K562 (cell line): ENCODE results near the gene DAAM1. TPM values are rescaled to one million over a fixed set of nuclear protein-coding genes. Genes with fewer than 3 reads are reported as not detected.

Experiments
- ATAC-seq: fragments of 200-7000 bp; cut with Tn5 transposase; 3 replicates; pipeline ENCODE4 v1.9.1; 2020; ENCODE audit warnings: moderate library complexity
- BruUV-seq: library from RNA; stranded (reverse); fragments of 400-500 nt; replicated peaks from 2 replicates; lab custom pipeline; 2021; lab: Mats Ljungman, UMichigan
- CTCF ChIA-PET: fragments of 300-600 bp; formaldehyde crosslinking; extraction: SDS; loops from one replicate; lab custom pipeline; 2021; ENCODE audit warnings: low intra/inter-chr PET ratio; lab: Yijun Ruan, JAX
- POLR2A ChIA-PET: fragments of 300-600, 350-650 bp; sonication (Branson Sonifier 250); formaldehyde crosslinking; extraction: SDS; loops from one replicate; lab custom pipeline; 2021; ENCODE audit warnings: antibody characterized with exemption, inconsistent platforms; lab: Yijun Ruan, JAX
- DNase-seq, 4 experiments: peaks; one replicate each; pipeline versions ENCODE4 v3.0.0 to v3.0.0-alpha.2; 2011 to 2018; ENCODE audit warnings: low spot score in 3 of 4, mixed read lengths in 3 of 4; ENCODE audit errors: extremely low read depth in 1 of 4
- FAIRE-seq: peaks from 2 replicates; lab custom pipeline; 2011; peaks lifted over from hg19 to GRCh38; lab: Jason Lieb, UNC
- H2AFZ ChIP-seq: 2 replicates; pipeline ENCODE4 v1.6.0; 2011; ENCODE audit warnings: low read depth, low read length, control low read depth, inconsistent platforms
- H3K27ac ChIP-seq: fragments of 200-600 bp; 3 replicates; pipeline ENCODE4 v1.8.0; 2011; ENCODE audit warnings: low read depth, mild to moderate bottlenecking, control low read depth, inconsistent platforms, low read length, moderate library complexity, mixed read lengths; ENCODE audit errors: extremely low read depth
- H3K27me3 ChIP-seq, 2 experiments: fragments of 300-600 bp in 1 of 2; 2 replicates in 1 of 2; 3 replicates in 1 of 2; pipeline versions ENCODE4 v1.6.0 to v1.8.0; 2011; ENCODE audit warnings: inconsistent platforms in 2 of 2, low read length in 2 of 2, mild to moderate bottlenecking in 1 of 2, mixed read lengths in 1 of 2, moderate library complexity in 1 of 2; ENCODE audit not compliant: control insufficient read depth in 2 of 2, insufficient read depth in 2 of 2
- H3K36me3 ChIP-seq: fragments of 300-600 bp; 3 replicates; pipeline ENCODE4 v1.8.0; 2011; ENCODE audit warnings: mild to moderate bottlenecking, low read length, inconsistent platforms; ENCODE audit not compliant: control insufficient read depth, insufficient read depth
- H3K4me1 ChIP-seq, 2 experiments: fragments of 200-600 bp in 1 of 2; replicated peaks in 1 of 2; 2 replicates in 1 of 2; 3 replicates in 1 of 2; pipeline versions ENCODE4 v1.5.1 to v1.8.0; 2011; ENCODE audit warnings: inconsistent platforms in 2 of 2, low read length in 2 of 2, mild to moderate bottlenecking in 1 of 2, mixed read lengths in 1 of 2, moderate library complexity in 1 of 2; ENCODE audit not compliant: control insufficient read depth in 2 of 2, insufficient read depth in 2 of 2
- H3K4me2 ChIP-seq: 2 replicates; pipeline ENCODE4 v1.6.1; 2011; ENCODE audit warnings: low read length, control low read depth, inconsistent platforms, mixed read lengths; ENCODE audit not compliant: insufficient read depth
- H3K4me3 ChIP-seq: fragments of 200-600 bp; sonication (generic), shearing (Covaris generic); 2 replicates; pipeline ENCODE4 v1.5.1; 2016; ENCODE audit warnings: control low read depth, inconsistent platforms
- H3K79me2 ChIP-seq: fragments of 200-600 bp; 3 replicates; pipeline ENCODE4 v1.8.0; 2011; ENCODE audit warnings: low read length, inconsistent platforms; ENCODE audit not compliant: control insufficient read depth, insufficient read depth
- H3K9ac ChIP-seq, 2 experiments: 2 replicates each; pipeline versions ENCODE4 v1.6.0 to v1.6.1; 2011; ENCODE audit warnings: low read depth in 2 of 2, low read length in 2 of 2, control low read depth in 1 of 2, inconsistent platforms in 1 of 2, mild to moderate bottlenecking in 1 of 2, mixed read lengths in 1 of 2; ENCODE audit not compliant: insufficient read depth in 1 of 2
- H3K9me1 ChIP-seq: one replicate; pipeline ENCODE4 v1.6.0; 2011; ENCODE audit warnings: inconsistent platforms, mild to moderate bottlenecking, low read length, moderate library complexity; ENCODE audit not compliant: control insufficient read depth, insufficient read depth
- H3K9me3 ChIP-seq: replicated peaks from 2 replicates; pipeline ENCODE4 v1.5.1; 2011; ENCODE audit warnings: low read depth, low read length, inconsistent platforms; ENCODE audit not compliant: control insufficient read depth, insufficient read depth
- H4K20me1 ChIP-seq: replicated peaks from 2 replicates; pipeline ENCODE4 v1.6.1; 2011; ENCODE audit warnings: low read length, inconsistent platforms, mixed read lengths; ENCODE audit not compliant: control insufficient read depth, insufficient read depth
- ATF4 ChIP-seq: fragments of 450-650 bp; formaldehyde crosslinking; IDR thresholded peaks from 2 replicates; pipeline ENCODE4 v1.4.0; 2022; ENCODE audit warnings: mild to moderate bottlenecking, moderate library complexity
- BRD9 ChIP-seq: fragments of 450-650 bp; IDR thresholded peaks from 2 replicates; pipeline ENCODE4 v1.6.1; 2018; ENCODE audit warnings: low read depth; ENCODE audit not compliant: partially characterized antibody
- CBX1 ChIP-seq: sonication (generic); IDR thresholded peaks from 2 replicates; pipeline ENCODE4 v1.6.1; 2016; ENCODE audit warnings: antibody characterized with exemption, low read depth, mild to moderate bottlenecking
- EWSR1 ChIP-seq: fragments of 450-650 bp; IDR thresholded peaks from 2 replicates; pipeline ENCODE4 v1.6.1; 2018; ENCODE audit warnings: borderline replicate concordance, mild to moderate bottlenecking, low read depth, moderate library complexity; ENCODE audit not compliant: partially characterized antibody
- FOXA1 ChIP-seq: fragments of 450-650 bp; IDR thresholded peaks from 2 replicates; pipeline ENCODE4 v1.6.1; 2016; ENCODE audit warnings: mild to moderate bottlenecking, borderline replicate concordance
- FOXM1 ChIP-seq, 2 experiments: fragments of 450-650 bp in 1 of 2; sonication (generic) in 1 of 2; formaldehyde crosslinking in 1 of 2; IDR thresholded peaks; 2 replicates each; pipeline versions ENCODE4 v1.6.1 to v1.9.0; 2017 to 2022; ENCODE audit warnings: low read depth in 2 of 2, mild to moderate bottlenecking in 2 of 2, missing genetic modification reagents in 1 of 2, moderate library complexity in 1 of 2
- FOXO4 ChIP-seq: fragments of 450-650 bp; formaldehyde crosslinking; IDR thresholded peaks from 2 replicates; pipeline ENCODE4 v1.4.0; 2020; ENCODE audit warnings: mild to moderate bottlenecking, moderate library complexity
- GATAD2A ChIP-seq: fragments of 450-650 bp; IDR thresholded peaks from 2 replicates; pipeline ENCODE4 v1.6.1; 2017
- HDAC8 ChIP-seq: fragments of 450-650 bp; IDR thresholded peaks from 2 replicates; pipeline ENCODE4 v1.6.1; 2016; ENCODE audit warnings: mild to moderate bottlenecking, missing genetic modification characterization, moderate library complexity, missing compliant biosample characterization
- JUND ChIP-seq, 2 experiments: IDR thresholded peaks; 2 replicates in 1 of 2; 3 replicates in 1 of 2; pipeline ENCODE4 v1.6.1; 2011; ENCODE audit warnings: borderline replicate concordance in 2 of 2, low read depth in 2 of 2, low read length in 2 of 2, improper control_type of control experiment in 1 of 2, missing biosample characterization in 1 of 2, missing genetic modification characterization in 1 of 2, missing genetic modification reagents in 1 of 2
- MCM7 ChIP-seq, 2 experiments: fragments of 450-650 bp; IDR thresholded peaks; 2 replicates each; pipeline ENCODE4 v1.6.1; 2016 to 2018
- MECOM ChIP-seq: fragments of 250-450 bp; sonication (Bioruptor Pico); IDR thresholded peaks from 2 replicates; pipeline ENCODE4 v1.8.0; 2022; ENCODE audit warnings: inconsistent platforms
- MLX ChIP-seq, 2 experiments: fragments of 450-650 bp in 1 of 2; sonication (generic) in 1 of 2; formaldehyde crosslinking; conservative IDR thresholded peaks; 2 replicates each; pipeline versions ENCODE4 v1.4.0 to v1.8.1; 2020 to 2022; ENCODE audit warnings: mild to moderate bottlenecking in 1 of 2, missing genetic modification reagents in 1 of 2
- TSC22D4 ChIP-seq: fragments of 450-650 bp; IDR thresholded peaks from 2 replicates; pipeline ENCODE4 v1.6.1; 2016; ENCODE audit warnings: missing genetic modification characterization, missing biosample characterization, control low read depth
- XRCC5 ChIP-seq: fragments of 200-400 bp; formaldehyde crosslinking; IDR thresholded peaks from 2 replicates; pipeline ENCODE4 v1.6.1; 2017; ENCODE audit warnings: low read depth, mild to moderate bottlenecking, low read length
- ZEB2 ChIP-seq: fragments of 450-650 bp; IDR thresholded peaks from 2 replicates; pipeline ENCODE4 v1.6.1; 2016
- ZNF24 ChIP-seq: fragments of 450-650 bp; IDR thresholded peaks from 2 replicates; pipeline ENCODE4 v1.6.1; 2016
- ZNF277 ChIP-seq: fragments of 250-450 bp; sonication (Bioruptor Pico); IDR thresholded peaks from 2 replicates; pipeline ENCODE4 v1.8.0; 2022; ENCODE audit warnings: inconsistent platforms, mild to moderate bottlenecking, moderate library complexity, borderline replicate concordance
- ZNF311 ChIP-seq: fragments of 250-450 bp; sonication (Bioruptor Pico); IDR thresholded peaks from 2 replicates; pipeline ENCODE4 v1.4.0; 2020; ENCODE audit warnings: mild to moderate bottlenecking, moderate library complexity
- ZNF77 ChIP-seq: fragments of 250-450 bp; sonication (Bioruptor Pico); IDR thresholded peaks from 2 replicates; pipeline ENCODE4 v1.5.0; 2020
- WGBS: fragments of 100-300 bp; shearing (Covaris generic); methylation state at CpG from one replicate; pipeline ENCODE4 v1.1.6; 2016; ENCODE audit warnings: low coverage, mixed read lengths; ENCODE audit not compliant: insufficient coverage; ENCODE audit errors: missing lambda C conversion rate; 5-methylcytosine and 5-hydroxymethylcytosine counted together
- in situ Hi-C: fragments of 300-500 bp; cut with MboI; formaldehyde crosslinking; loops from 4 replicates; pipeline ENCODE4 v1.15.0; 2018; ENCODE audit warnings: inconsistent platforms, mixed read lengths
- intact Hi-C: fragments of 100-400 bp; cut with micrococcal nuclease; formaldehyde crosslinking; loops from 2 replicates; pipeline ENCODE4 v1.14.2; 2022
- polyA plus RNA-seq, 8 experiments: library from polyadenylated mRNA; depleted of rRNA in 4 of 8; stranded (reverse) in 5 of 8; unstranded in 3 of 8; fragments of >200 nt; fragmentation: Nextera tagmentation in 2 of 8; fragmentation: Illumina TruSeq in 1 of 8; extraction: Ambion mirVana in 2 of 8; extraction: Trizol in 1 of 8; gene quantifications; 2 replicates each; pipeline versions ENCODE4 v1.2.1 to v1.2.3, GENCODE V29; 2011 to 2014; ENCODE audit warnings: inconsistent platforms in 1 of 8, missing spikeins in 1 of 8
- total RNA-seq, 7 experiments: library from RNA; depleted of rRNA in 6 of 7; stranded (reverse); fragments of >200 nt in 6 of 7; fragmentation: Illumina TruSeq in 2 of 7; extraction: Trizol in 2 of 7; gene quantifications; 2 replicates each; pipeline versions ENCODE4 v1.2.1 to v1.2.3, GENCODE V29; 2011 to 2021; ENCODE audit warnings: low replicate concordance in 1 of 7

The DAAM1 gene
- total and polyA plus RNA-seq, 9 of the 15 experiments (the other 6 are each of a cell fraction or from before 2014, with no cell fraction given): 3.6 to 11.6 (median 6.7) TPM

GRCh38 chr14:59202031-59202430, 13.6 kb downstream of the DAAM1 start:
- 61% methylated on average over 4 of the region's 4 CpGs for WGBS
- POLR2A ChIA-PET: interaction anchor here (0.6 kb wide), 1 partner anchor 78 kb away, joined by 3 read pairs; no protein-coding TSS in a partner anchor
- Histone ChIP-seq H3K27me3 (no peaks in the 10 kb centered on the region), H3K9me3 (no peaks in the 10 kb centered on the region), H2AFZ (no peak overlapping the region), H3K4me1 (peaks cover 7 to 20% of the 10 kb centered on the region in 2 experiments; a peak in 4 of 5 replicates), H3K9me1 (no peaks in the 10 kb centered on the region), H3K9ac (no peak overlapping the region), H3K27ac (no peak overlapping the region), H3K36me3 (no peaks in the 10 kb centered on the region), H4K20me1 (no peaks in the 10 kb centered on the region), H3K4me2 (no peak overlapping the region), H3K79me2 (peaks cover 11% of the 10 kb centered on the region; the same call in 2 of the 3 replicates), H3K4me3 (no peak overlapping the region)
- CTCF ChIA-PET: no interaction called here
- intact Hi-C loops: no loop called here
- in situ Hi-C loops: no loop called here
- FAIRE-seq (no peak), ATAC-seq (no peak), DNase-seq (no peak)
- no TSS peak for BruUV-seq
- TF ChIP-seq TSC22D4 (tag) (no peak), XRCC5 (no peak), HDAC8 (tag) (no peak), FOXM1 (IDR thresholded peaks at IDR 0.05; ENCODE audit: low read depth) (no peak), FOXM1 (CRISPR knock-in tag; IDR thresholded peaks at IDR 0.05; ENCODE audit: low read depth) (no peak), FOXO4 (CRISPR knock-in tag) (no peak), CBX1 (no peak), FOXA1 (no peak), ATF4 (no peak), ZNF277 (no peak), JUND (IDR thresholded peaks at IDR 0.05; ENCODE audit: borderline replicate concordance, low read depth, low read length) (no peak), JUND (tag; IDR thresholded peaks at IDR 0.05; ENCODE audit: borderline replicate concordance, low read depth, low read length) (no peak), ZNF77 (CRISPR knock-in tag) (no peak), GATAD2A (no peak), MCM7 (IDR thresholded peaks at IDR 0.05) (no peak), BRD9 (no peak), MLX (CRISPR knock-in tag; conservative IDR thresholded peaks at IDR 0.05) (no peak), ZEB2 (no peak), ZNF24 (no peak), ZNF311 (no peak), EWSR1 (no peak), MECOM (no peak)
